ENCODE data around the gene NUP214.

GRCh38 chr9:131091352-131091992 is 33.9 kb upstream of the NUP214 start:
- TF ChIP-seq CTCF (IDR thresholded peaks at IDR 0.05) (no peak), POLR2AphosphoS5 (IDR thresholded peaks at IDR 0.05) (no peak)

Data from breast epithelium (tissue), 3 donors.